Measurements from ENCODE around the gene LCMT1. TPM values are rescaled to one million over a fixed set of nuclear protein-coding genes. Genes with fewer than 3 reads are reported as not detected.
A peak's percentile ranks its signal among the peaks of the same experiment; 100 is the strongest.
"Not testable (repeated sequence)": the region's sequence is repeated elsewhere in the genome, so short reads cannot be mapped to it uniquely, and the experiment has no call there.

LCMT1 gene
- total and polyA plus RNA-seq, 2 experiments from 2014 or later = 30.3 to 50.5 TPM

GRCh38 chr16:25114121-25114520 lies 2.6 kb downstream of the LCMT1 start:
- no peak for TF ChIP-seq EZH2phosphoT487 (IDR thresholded peaks at IDR 0.05; ENCODE audit: insufficient read depth, low read depth)
- no peak for TF ChIP-seq EZH2 (IDR thresholded peaks at IDR 0.05; ENCODE audit: insufficient read depth, poor library complexity, severe bottlenecking)
- Histone ChIP-seq H3K79me2 (ENCODE audit: insufficient read depth) (peaks cover 76% of the 10 kb centered on the region), H3F3A (ENCODE audit: insufficient read depth) (peaks cover 19% of the 10 kb centered on the region), H3K9ac (no peak overlapping the region), H3K27ac (no peak overlapping the region), H3K9me2 (ENCODE audit: insufficient read depth) (no peaks in the 10 kb centered on the region), H3K4me2 (ENCODE audit: unreplicated experiment) (no peak overlapping the region), H3K4me3 (no peak overlapping the region), H3K27me3 (replicated peaks; ENCODE audit: insufficient read depth) (no peaks in the 10 kb centered on the region), H4K20me1 (ENCODE audit: insufficient read depth) (no peaks in the 10 kb centered on the region), H3K9me3 (ENCODE audit: low read depth) (no peaks in the 10 kb centered on the region), H3K36me3 (ENCODE audit: low read depth) (no peaks in the 10 kb centered on the region), H2AFZ (no peak overlapping the region), H3K4me1 (ENCODE audit: insufficient read depth) (peaks cover 26% of the 10 kb centered on the region)
- in situ Hi-C loops (cut with MboI) = no loop called here
- no peak for DNase-seq
- WGBS, 2 experiments (ENCODE audit: low coverage in 1 of 2, low lambda C conversion rate in 2 of 2, missing lambda C conversion rate in 2 of 2) = 79 to 80% methylated on average over 1 of the region's 1 CpG

GRCh38 chr16:25118851-25119578 lies 7.5 kb downstream of the LCMT1 start:
- H3K79me2 ChIP-seq (ENCODE audit: insufficient read depth) = peaks cover 99% of the 10 kb centered on the region
- no peak overlapping the region for H3K4me3 ChIP-seq
- H3K9me3 ChIP-seq (ENCODE audit: low read depth) = no peaks in the 10 kb centered on the region
- no peaks in the 10 kb centered on the region for H4K20me1 ChIP-seq (ENCODE audit: insufficient read depth)
- in situ Hi-C loops (cut with MboI) = no loop called here
- H3K36me3 ChIP-seq (ENCODE audit: low read depth) = no peaks in the 10 kb centered on the region
- no peak overlapping the region for H3K9ac ChIP-seq
- H2AFZ ChIP-seq = no peak overlapping the region
- no peak overlapping the region for H3K27ac ChIP-seq
- no peaks in the 10 kb centered on the region for H3K27me3 ChIP-seq (replicated peaks; ENCODE audit: insufficient read depth)
- no peak for DNase-seq
- H3K9me2 ChIP-seq (ENCODE audit: insufficient read depth) = no peaks in the 10 kb centered on the region
- WGBS, 2 experiments (ENCODE audit: low coverage in 1 of 2, low lambda C conversion rate in 2 of 2, missing lambda C conversion rate in 2 of 2) = 94 to 97% methylated on average over 14 of the region's 14 CpGs
- H3K4me2 ChIP-seq (ENCODE audit: unreplicated experiment) = no peak overlapping the region
- no peaks in the 10 kb centered on the region for H3K4me1 ChIP-seq (ENCODE audit: insufficient read depth)
- TF ChIP-seq EZH2phosphoT487 (IDR thresholded peaks at IDR 0.05; ENCODE audit: insufficient read depth, low read depth) = no peak
- TF ChIP-seq EZH2 (IDR thresholded peaks at IDR 0.05; ENCODE audit: insufficient read depth, poor library complexity, severe bottlenecking) = no peak
- H3F3A ChIP-seq (ENCODE audit: insufficient read depth) = no peaks in the 10 kb centered on the region

- no peak overlapping the region for H3K4me2 ChIP-seq (ENCODE audit: unreplicated experiment)
- TF ChIP-seq EZH2phosphoT487 (IDR thresholded peaks at IDR 0.05; ENCODE audit: insufficient read depth, low read depth) = no peak
- no peak for TF ChIP-seq EZH2 (IDR thresholded peaks at IDR 0.05; ENCODE audit: insufficient read depth, poor library complexity, severe bottlenecking)
- H3F3A ChIP-seq (ENCODE audit: insufficient read depth) = peaks cover 5% of the 10 kb centered on the region
- peaks cover 82% of the 10 kb centered on the region for H3K79me2 ChIP-seq (ENCODE audit: insufficient read depth)
- peaks cover 7% of the 10 kb centered on the region for H3K4me1 ChIP-seq (ENCODE audit: insufficient read depth)
- H3K4me3 ChIP-seq = no peak overlapping the region
- H2AFZ ChIP-seq = no peak overlapping the region
- 70 to 81% methylated on average over 6 of the region's 6 CpGs for WGBS, 2 experiments (ENCODE audit: low coverage in 1 of 2, low lambda C conversion rate in 2 of 2, missing lambda C conversion rate in 2 of 2)
- H3K9me2 ChIP-seq (ENCODE audit: insufficient read depth) = no peaks in the 10 kb centered on the region
- no peak overlapping the region for H3K9ac ChIP-seq
- peaks cover under 1% of the 10 kb centered on the region; the same call in 1 of the 2 replicates for H4K20me1 ChIP-seq (ENCODE audit: insufficient read depth)
- no peaks in the 10 kb centered on the region for H3K9me3 ChIP-seq (ENCODE audit: low read depth)
- no peak overlapping the region for H3K27ac ChIP-seq
- DNase-seq = no peak
- no peaks in the 10 kb centered on the region for H3K27me3 ChIP-seq (replicated peaks; ENCODE audit: insufficient read depth)
- in situ Hi-C loops (cut with MboI) = no loop called here
- no peaks in the 10 kb centered on the region for H3K36me3 ChIP-seq (ENCODE audit: low read depth)
These were observed 10.5 kb downstream of the LCMT1 start for GRCh38 chr16:25121824-25122600.

- no peak overlapping the region for H3K9ac ChIP-seq
These were observed 13.0 kb downstream of the LCMT1 start for GRCh38 chr16:25124503-25124902.

GRCh38 chr16:25126086-25126666 lies 14.6 kb downstream of the LCMT1 start:
- H4K20me1 ChIP-seq (ENCODE audit: insufficient read depth); H3K36me3 ChIP-seq (ENCODE audit: low read depth); in situ Hi-C loops (cut with MboI); H3K4me2 ChIP-seq (ENCODE audit: unreplicated experiment); H3K9me3 ChIP-seq (ENCODE audit: low read depth); H3K4me3 ChIP-seq; H3K27me3 ChIP-seq (replicated peaks; ENCODE audit: insufficient read depth); H2AFZ ChIP-seq; H3K9me2 ChIP-seq (ENCODE audit: insufficient read depth): not testable (repeated sequence)
- H3K27ac ChIP-seq = peak overlapping the region; percentile 71
- peaks cover 12% of the 10 kb centered on the region for H3K4me1 ChIP-seq (ENCODE audit: insufficient read depth)
- peak overlapping the region; percentile 53 for H3K9ac ChIP-seq
- WGBS, 2 experiments (ENCODE audit: low coverage in 1 of 2, low lambda C conversion rate in 2 of 2, missing lambda C conversion rate in 2 of 2) = 62 to 63% methylated on average over 13 of the region's 13 CpGs
- peaks cover 11% of the 10 kb centered on the region for H3F3A ChIP-seq (ENCODE audit: insufficient read depth)
- DNase-seq = peak; percentile 26
- H3K79me2 ChIP-seq (ENCODE audit: insufficient read depth) = peaks cover 50% of the 10 kb centered on the region

More at GRCh38 chr16:25124503-25124902, 13.0 kb downstream of the LCMT1 start:
- H3K4me3 ChIP-seq = no peak overlapping the region
- no peak for TF ChIP-seq EZH2 (IDR thresholded peaks at IDR 0.05; ENCODE audit: insufficient read depth, poor library complexity, severe bottlenecking)
- TF ChIP-seq EZH2phosphoT487 (IDR thresholded peaks at IDR 0.05; ENCODE audit: insufficient read depth, low read depth) = no peak
- no peak overlapping the region for H2AFZ ChIP-seq
- H3K36me3 ChIP-seq (ENCODE audit: low read depth) = no peaks in the 10 kb centered on the region
- in situ Hi-C loops (cut with MboI) = no loop called here
- no peak overlapping the region for H3K27ac ChIP-seq
- H3F3A ChIP-seq (ENCODE audit: insufficient read depth) = peaks cover 11% of the 10 kb centered on the region
- H3K4me1 ChIP-seq (ENCODE audit: insufficient read depth) = peaks cover 12% of the 10 kb centered on the region
- no peak overlapping the region for H3K4me2 ChIP-seq (ENCODE audit: unreplicated experiment)
- H3K27me3 ChIP-seq (replicated peaks; ENCODE audit: insufficient read depth) = no peaks in the 10 kb centered on the region
- H4K20me1 ChIP-seq (ENCODE audit: insufficient read depth) = peaks cover 9% of the 10 kb centered on the region; the same call in 1 of the 2 replicates
- WGBS, 2 experiments (ENCODE audit: low coverage in 1 of 2, low lambda C conversion rate in 2 of 2, missing lambda C conversion rate in 2 of 2) = 78 to 91% methylated on average over 3 of the region's 3 CpGs
- peaks cover 63% of the 10 kb centered on the region for H3K79me2 ChIP-seq (ENCODE audit: insufficient read depth)
- no peak for DNase-seq
- no peaks in the 10 kb centered on the region for H3K9me3 ChIP-seq (ENCODE audit: low read depth)
- no peaks in the 10 kb centered on the region for H3K9me2 ChIP-seq (ENCODE audit: insufficient read depth)

All from GM23248 (cell line).